ENCODE measurements around the gene APOF. TPM values are rescaled to one million over a fixed set of nuclear protein-coding genes. Genes with fewer than 3 reads are reported as not detected.
"Not testable (repeated sequence)": the region's sequence is repeated elsewhere in the genome, so short reads cannot be mapped to it uniquely, and the experiment has no call there.

Gene APOF
- total RNA-seq, 1 donor from 2014 or later, result not detected

- no peak for DNase-seq (ENCODE audit: low read depth)
Observed at GRCh38 chr12:56333197-56333678, 29.4 kb downstream of the APOF start.

GRCh38 chr12:56332512-56333196 is 30.0 kb downstream of the APOF start:
- DNase-seq (ENCODE audit: low read depth), result no peak

DNA sequence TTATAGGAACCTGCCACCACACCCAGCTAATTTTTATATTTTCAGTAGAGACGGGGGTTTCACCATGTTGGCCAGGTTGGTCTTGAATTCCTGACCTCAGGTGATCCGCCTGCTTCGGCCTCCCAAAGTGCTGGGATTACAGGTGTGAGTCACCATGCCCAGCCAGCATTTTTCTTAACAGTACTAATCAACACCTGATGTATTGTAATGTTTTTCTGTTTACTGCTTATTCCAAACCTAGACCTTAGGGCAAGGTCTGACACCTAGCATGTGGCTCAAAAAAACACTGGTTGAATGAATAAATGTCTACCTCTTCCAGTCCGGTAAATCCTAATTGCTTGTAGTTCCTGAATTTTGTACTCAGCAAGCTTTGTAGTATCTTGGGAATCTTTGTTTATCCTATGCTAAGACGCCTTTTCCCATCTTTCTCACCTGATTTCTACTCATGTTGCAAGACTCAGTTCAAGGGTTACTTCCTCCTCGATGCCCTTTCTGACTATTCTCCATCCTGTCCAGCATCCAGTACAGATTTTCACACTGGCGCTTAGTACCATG is 31.6 kb downstream of the APOF start:
- no peak for DNase-seq (ENCODE audit: low read depth)

DNA sequence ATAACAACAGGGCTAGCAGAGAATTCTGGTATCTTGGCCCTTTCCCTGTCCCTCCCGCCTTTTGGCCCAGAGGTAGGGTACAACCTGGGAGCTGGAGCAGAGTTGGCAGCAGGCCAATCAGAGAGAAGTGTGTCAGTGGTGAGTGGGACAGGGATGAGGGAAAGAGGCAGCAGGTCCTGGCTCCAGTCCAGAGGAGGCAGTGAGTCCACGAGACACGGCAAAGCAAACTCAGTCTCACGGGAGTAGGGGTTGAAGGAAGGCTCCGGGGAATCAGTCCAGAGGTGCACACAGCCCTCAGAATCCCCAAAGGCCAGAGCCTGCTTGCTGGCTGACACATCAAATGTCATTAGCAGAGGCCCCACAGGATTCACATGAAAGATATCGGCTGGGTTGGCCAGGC is 36.1 kb downstream of the APOF start:
- no peak for DNase-seq (ENCODE audit: low read depth)

DNA sequence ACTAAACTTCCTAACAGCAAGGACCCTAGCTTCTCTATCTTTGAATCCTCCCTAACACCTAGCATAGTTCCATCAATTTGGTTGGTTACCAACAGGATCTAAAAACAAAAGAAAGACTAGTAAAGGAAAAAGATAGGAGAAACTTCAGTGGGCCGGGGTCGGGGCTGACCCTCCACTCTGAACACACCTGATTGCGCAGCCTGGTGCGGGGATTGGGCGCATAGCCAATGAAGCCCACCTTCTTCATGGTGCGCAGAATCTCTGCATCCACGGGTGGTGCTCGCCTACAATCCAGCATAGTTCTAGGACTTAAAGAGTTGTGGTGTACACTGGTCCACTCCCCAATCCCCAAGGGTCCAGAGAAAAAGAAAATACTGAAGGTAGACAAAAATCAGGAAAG is 36.5 kb downstream of the APOF start:
- DNase-seq (ENCODE audit: low read depth), result no peak

- DNase-seq (ENCODE audit: low read depth), result no peak
Observed at GRCh38 chr12:56324206-56324605, 38.5 kb downstream of the APOF start.

DNA sequence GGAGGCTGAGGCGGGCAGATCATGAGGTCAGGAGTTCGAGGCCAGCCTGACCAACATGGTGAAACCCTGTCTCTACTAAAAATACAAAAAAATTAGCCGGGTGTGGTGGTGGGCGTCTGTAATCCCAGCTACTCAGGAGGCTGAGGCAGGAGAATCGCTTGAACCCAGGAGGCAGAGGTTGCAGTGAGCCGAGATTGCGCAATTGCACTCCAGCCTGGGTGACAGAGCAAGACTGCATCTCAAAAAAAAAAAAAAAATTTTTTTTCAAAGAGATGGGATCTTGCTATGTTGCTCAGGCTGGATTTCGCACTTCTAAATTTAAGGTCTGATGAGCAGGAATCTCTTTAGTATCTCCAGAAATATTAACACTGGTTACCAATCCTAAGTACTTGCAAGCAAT is 41.0 kb downstream of the APOF start:
- not testable (repeated sequence) for DNase-seq (ENCODE audit: low read depth)

- no peak for DNase-seq (ENCODE audit: low read depth)
Observed at GRCh38 chr12:56321027-56321426, 41.6 kb downstream of the APOF start.

DNA sequence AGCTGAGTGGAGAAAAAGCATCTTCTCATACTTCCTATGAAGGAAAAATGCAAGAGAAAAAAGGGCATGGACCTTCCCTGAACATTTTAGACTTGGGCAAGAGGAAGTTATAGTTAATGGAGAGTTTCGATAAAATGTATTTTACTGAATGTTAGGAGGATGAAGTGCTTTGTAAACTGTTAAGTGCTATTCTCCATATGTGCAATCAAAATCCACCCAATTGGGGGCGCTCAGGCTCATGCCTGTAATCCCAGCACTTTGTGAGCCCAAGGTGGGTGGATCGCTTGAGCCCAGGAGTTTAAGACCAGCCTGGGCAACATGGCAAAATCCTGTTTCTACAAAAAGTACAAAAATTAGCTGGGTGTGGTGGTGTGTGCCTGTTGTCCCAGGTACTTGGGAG is 45.0 kb downstream of the APOF start:
- DNase-seq (ENCODE audit: low read depth), result no peak

DNA sequence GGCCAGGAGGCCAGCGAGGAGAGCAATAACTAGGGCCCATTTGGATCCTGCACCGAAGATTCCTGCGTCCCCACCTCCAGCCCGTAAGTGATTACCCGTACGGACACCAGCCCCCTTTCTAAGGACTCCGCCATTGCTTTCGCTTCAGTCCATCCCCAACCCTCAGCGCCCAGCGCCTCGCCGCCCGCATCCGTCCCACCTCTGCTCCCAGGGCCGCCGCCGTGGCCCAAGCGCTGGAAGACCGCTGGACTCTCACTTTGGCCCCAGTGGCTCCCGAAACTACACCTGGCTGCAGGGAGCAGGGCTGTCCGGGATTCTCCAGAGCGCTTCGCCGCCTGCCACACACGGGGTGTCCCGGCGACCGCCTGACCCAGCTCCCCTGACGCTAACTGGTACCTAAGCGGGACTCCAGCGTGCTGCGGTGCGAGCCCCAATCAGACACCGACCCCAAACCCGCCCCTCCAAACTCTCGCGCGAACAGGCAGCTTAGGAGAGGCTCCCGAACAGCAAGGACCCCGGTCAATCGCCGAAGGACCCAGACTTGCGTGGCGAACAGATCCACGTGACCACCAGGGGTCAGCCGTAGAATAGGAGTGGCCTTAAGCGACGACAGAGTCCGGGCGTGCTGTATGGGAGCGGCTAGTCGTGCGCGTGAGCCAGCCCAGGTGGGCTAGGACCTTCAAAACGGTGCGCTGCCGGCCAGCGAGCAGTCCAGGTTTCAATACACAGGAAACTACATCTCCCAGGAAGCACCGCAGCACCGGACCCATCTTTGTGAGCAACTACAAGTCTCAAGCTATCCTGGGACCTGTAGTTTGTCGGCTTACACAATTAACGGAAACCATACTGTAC is 46.8 kb downstream of the APOF start, which contains the start of gene CNPY2:
TSS of gene CNPY2 (minus strand) at position 367 of the 852 bp plus-strand sequence. CDS start 771 bp downstream, outside the sequence.
- peak; percentile 99 for DNase-seq (ENCODE audit: low read depth)

- DNase-seq (ENCODE audit: low read depth), result no peak
Observed at GRCh38 chr12:56315249-56315621, 47.4 kb downstream of the APOF start.

DNA sequence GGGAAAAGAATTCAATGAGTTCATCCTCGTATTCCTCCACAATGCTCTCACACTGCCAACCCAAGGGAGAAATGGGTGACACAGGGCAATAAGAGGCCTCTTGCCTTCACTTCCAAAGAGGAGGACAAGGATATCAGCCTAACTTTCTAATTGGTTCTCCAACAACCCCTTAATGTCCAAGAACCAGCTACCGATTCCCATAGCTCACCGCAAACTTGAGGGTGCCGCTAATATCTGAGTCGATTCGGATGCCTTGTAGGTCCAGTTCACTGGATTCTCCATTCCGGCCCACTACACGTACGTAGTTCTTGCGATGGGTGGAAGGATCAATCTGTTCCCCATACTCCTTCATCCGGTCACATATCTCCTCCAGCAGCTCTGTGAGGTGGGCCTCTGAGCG is 51.7 kb downstream of the APOF start:
- no peak for DNase-seq (ENCODE audit: low read depth)

Other genes with a start within 250 kb of the APOF start
- 1,498 and 1,992 TPM in 2 replicates for gene RPL41, start 246.2 kb downstream of the APOF start, total RNA-seq
- 4.9 and 5.5 TPM in 2 replicates for gene ZC3H10, start 244.6 kb downstream of the APOF start, total RNA-seq
- 442 and 481 TPM in 2 replicates for gene ESYT1, start 234.6 kb downstream of the APOF start, total RNA-seq
- gene MYL6B, start 210.3 kb downstream of the APOF start, total RNA-seq, result 3,936 and 4,339 TPM in 2 replicates
- 883 and 1,119 TPM in 2 replicates for gene MYL6, start 204.5 kb downstream of the APOF start, total RNA-seq
- gene SMARCC2, start 173.4 kb downstream of the APOF start, total RNA-seq, result 75.8 and 80.0 TPM in 2 replicates
- gene RNF41, start 140.9 kb downstream of the APOF start, total RNA-seq, result 90.4 and 121 TPM in 2 replicates
- 29.2 and 32.0 TPM in 2 replicates for gene NABP2, start 138.5 kb downstream of the APOF start, total RNA-seq
- not detected in 2 replicates for gene SLC39A5, start 132.8 kb downstream of the APOF start, total RNA-seq
- gene ANKRD52, start 104.5 kb downstream of the APOF start, total RNA-seq, result 31.3 and 31.8 TPM in 2 replicates
- 87.8 and 112 TPM in 2 replicates for gene COQ10A, start 95.9 kb downstream of the APOF start, total RNA-seq
- gene CS, start 62.5 kb downstream of the APOF start, total RNA-seq, result 178 and 184 TPM in 2 replicates
- 83.1 and 92.9 TPM in 2 replicates for gene CNPY2, start 46.9 kb downstream of the APOF start, total RNA-seq
- gene PAN2, start 28.9 kb downstream of the APOF start, total RNA-seq, result 44.4 and 49.3 TPM in 2 replicates
- gene IL23A, start 24.0 kb downstream of the APOF start, total RNA-seq, result 0.51 TPM in 1 of 2 replicates, not detected in the other
- 196 and 202 TPM in 2 replicates for gene STAT2, start 2.8 kb downstream of the APOF start, total RNA-seq
- gene TIMELESS, start 86.6 kb upstream of the APOF start, total RNA-seq, result 4.5 and 5.5 TPM in 2 replicates
- gene MIP, start 91.8 kb upstream of the APOF start, total RNA-seq, result 0.24 TPM in 1 of 2 replicates, not detected in the other
- 2.1 and 2.4 TPM in 2 replicates for gene SPRYD4, start 105.7 kb upstream of the APOF start, total RNA-seq
- gene GLS2, start 125.3 kb upstream of the APOF start, total RNA-seq, result not detected in 2 replicates
- gene RBMS2, start 159.0 kb upstream of the APOF start, total RNA-seq, result 9.2 and 9.7 TPM in 2 replicates

Measured in myocyte (in vitro differentiated cells).